Measurements from ENCODE around the gene OLFM1. TPM values are rescaled to one million over a fixed set of nuclear protein-coding genes. Genes with fewer than 3 reads are reported as not detected.

Gene OLFM1
- total and polyA plus RNA-seq, 7 experiments from 2014 or later, result 0.19 to 2.1 (median 0.87) TPM; not detected in 3

GRCh38 chr9:135167849-135168655 is 80.6 kb downstream of the OLFM1 start:
- Mint-ChIP-seq H3K9me3 (peaks cover 0 to 7% (median 0%) of the 10 kb centered on the region in 11 donors), H3K27ac (peak overlapping the region in 1 of 9 donors; percentile 29), H3K4me1 (no peaks in the 10 kb centered on the region), H3K27me3 (peaks cover 0 to 27% (median 0%) of the 10 kb centered on the region in 5 donors), H3K4me3 (no peak overlapping the region), H3K36me3 (no peaks in the 10 kb centered on the region)
- CTCF ChIA-PET, result no interaction called here
- ATAC-seq (no peak), DNase-seq (no peak)
- POLR2A ChIA-PET, result no interaction called here
- intact Hi-C loops (cut with micrococcal nuclease), result no loop called here
- Histone ChIP-seq H3K27ac (ENCODE audit: low read depth, low read length) (no peak overlapping the region), H3K36me3 (ENCODE audit: control insufficient read depth in 2 of 3, insufficient read depth in 3 of 3, low read length in 3 of 3) (no peaks in the 10 kb centered on the region), H3K27me3 (ENCODE audit: control insufficient read depth in 2 of 2, insufficient read depth in 2 of 2, low read length in 2 of 2) (no peaks in the 10 kb centered on the region), H3K9me3 (ENCODE audit: control insufficient read depth in 2 of 3, low read length in 3 of 3) (no peaks in the 10 kb centered on the region), H3K4me1 (ENCODE audit: control insufficient read depth in 2 of 2, insufficient read depth in 2 of 2, low read length in 2 of 2) (no peaks in the 10 kb centered on the region), H3K4me3 (ENCODE audit: low read length) (no peak overlapping the region)

GRCh38 chr9:135169709-135170226 is 82.3 kb downstream of the OLFM1 start:
- no peak overlapping the region for H3K27ac Mint-ChIP-seq
- H3K4me1 Mint-ChIP-seq, result no peaks in the 10 kb centered on the region

GRCh38 chr9:135170535-135170934 is 83.1 kb downstream of the OLFM1 start:
- Mint-ChIP-seq H3K36me3 (no peaks in the 10 kb centered on the region), H3K27ac (no peak overlapping the region), H3K9me3 (peaks cover 0 to 7% (median 0%) of the 10 kb centered on the region in 11 donors), H3K4me3 (no peak overlapping the region), H3K4me1 (no peaks in the 10 kb centered on the region), H3K27me3 (peaks cover 0 to 32% (median 0%) of the 10 kb centered on the region in 5 donors)
- Histone ChIP-seq H3K27ac (ENCODE audit: low read depth, low read length) (no peak overlapping the region), H3K9me3 (ENCODE audit: control insufficient read depth in 2 of 3, low read length in 3 of 3) (no peaks in the 10 kb centered on the region), H3K4me3 (ENCODE audit: low read length) (no peak overlapping the region), H3K4me1 (ENCODE audit: control insufficient read depth in 2 of 2, insufficient read depth in 2 of 2, low read length in 2 of 2) (no peaks in the 10 kb centered on the region), H3K36me3 (ENCODE audit: control insufficient read depth in 2 of 3, insufficient read depth in 3 of 3, low read length in 3 of 3) (no peaks in the 10 kb centered on the region), H3K27me3 (ENCODE audit: control insufficient read depth in 2 of 2, insufficient read depth in 2 of 2, low read length in 2 of 2) (no peaks in the 10 kb centered on the region)
- ATAC-seq (no peak), DNase-seq (no peak)
- ChIA-PET CTCF (no interaction called here), POLR2A (no interaction called here)
- intact Hi-C loops (cut with micrococcal nuclease), result no loop called here

More at GRCh38 chr9:135169709-135170226, 82.3 kb downstream of the OLFM1 start:
- H3K4me3 Mint-ChIP-seq, result no peak overlapping the region
- no peaks in the 10 kb centered on the region for H3K27me3 ChIP-seq (ENCODE audit: control insufficient read depth in 2 of 2, insufficient read depth in 2 of 2, low read length in 2 of 2)
- H3K36me3 Mint-ChIP-seq, result no peaks in the 10 kb centered on the region
- H3K9me3 ChIP-seq (ENCODE audit: control insufficient read depth in 2 of 3, low read length in 3 of 3), result no peaks in the 10 kb centered on the region
- peaks cover 0 to 32% (median 0%) of the 10 kb centered on the region in 5 donors for H3K27me3 Mint-ChIP-seq
- H3K36me3 ChIP-seq (ENCODE audit: control insufficient read depth in 2 of 3, insufficient read depth in 3 of 3, low read length in 3 of 3), result no peaks in the 10 kb centered on the region
- POLR2A ChIA-PET, result no interaction called here
- CTCF ChIA-PET, result no interaction called here
- no peak for DNase-seq
- H3K9me3 Mint-ChIP-seq, result peaks cover 0 to 7% (median 0%) of the 10 kb centered on the region in 11 donors
- H3K4me1 ChIP-seq (ENCODE audit: control insufficient read depth in 2 of 2, insufficient read depth in 2 of 2, low read length in 2 of 2), result no peaks in the 10 kb centered on the region
- no peak overlapping the region for H3K4me3 ChIP-seq (ENCODE audit: low read length)
- no peak overlapping the region for H3K27ac ChIP-seq (ENCODE audit: low read depth, low read length)
- no peak for ATAC-seq
- intact Hi-C loops (cut with micrococcal nuclease), result no loop called here

Other genes starting within 250 kb of the OLFM1 start
- not detected for gene FCN2, start 206.9 kb upstream of the OLFM1 start, total RNA-seq
- gene FCN2, start 206.9 kb upstream of the OLFM1 start, polyA plus RNA-seq, result not detected
- gene FCN1, start 169.8 kb upstream of the OLFM1 start, total RNA-seq, result 100 to 1,000 TPM in 1 of 5 experiments, 10 to 100 TPM in 1, 1 to 10 TPM in 2, not detected in 1; 7.7 to 561 (median 53.8) TPM
- gene FCN1, start 169.8 kb upstream of the OLFM1 start, polyA plus RNA-seq, result 1 to 10 TPM; 2.1 to 3.2 TPM

All from naive thymus-derived CD4-positive, alpha-beta T cell (primary cell).